Measurements from ENCODE around the gene HTT.

HTT gene

DNA sequence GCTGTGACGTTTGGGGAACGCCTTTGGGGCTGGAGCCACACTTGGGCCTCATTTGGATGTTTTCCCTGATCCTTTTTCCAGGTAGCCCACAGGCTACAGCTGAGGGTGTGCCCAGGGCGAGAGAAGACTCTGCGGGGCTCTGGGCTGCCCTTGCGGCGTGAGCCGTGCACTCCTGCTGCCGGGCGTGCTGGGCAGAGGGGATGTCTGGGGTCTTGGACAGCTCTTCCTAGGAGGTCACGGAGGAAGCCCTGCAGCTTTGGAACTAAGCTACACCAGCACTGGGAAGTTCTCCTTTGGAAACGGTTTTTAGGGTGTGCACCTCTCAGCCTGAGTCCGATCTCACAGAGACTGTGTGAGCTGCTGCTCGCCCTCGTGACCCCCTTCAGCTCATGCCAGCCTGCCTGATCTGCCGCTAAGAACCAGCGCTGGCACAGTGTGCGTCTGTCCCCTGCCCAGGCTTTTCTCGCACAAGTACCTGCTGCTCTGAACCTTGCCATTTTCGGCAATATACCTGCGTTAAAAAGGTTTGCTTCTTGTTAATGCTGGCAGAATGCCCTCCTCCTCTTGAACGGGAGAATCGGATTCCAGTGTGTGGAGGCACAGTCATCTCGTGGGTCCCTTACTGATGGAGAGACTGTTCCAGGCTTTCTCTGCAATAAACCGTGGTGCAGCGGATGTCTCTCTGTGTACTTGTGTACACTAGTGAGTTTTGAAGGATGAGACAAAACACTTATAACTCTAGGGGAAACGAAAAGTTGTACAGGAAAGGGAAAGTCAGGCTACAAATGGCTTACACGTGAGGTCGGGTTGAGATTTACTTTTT lies 188.8 kb downstream of the HTT start:
- DNase-seq (ENCODE audit: low spot score): no peak

DNA sequence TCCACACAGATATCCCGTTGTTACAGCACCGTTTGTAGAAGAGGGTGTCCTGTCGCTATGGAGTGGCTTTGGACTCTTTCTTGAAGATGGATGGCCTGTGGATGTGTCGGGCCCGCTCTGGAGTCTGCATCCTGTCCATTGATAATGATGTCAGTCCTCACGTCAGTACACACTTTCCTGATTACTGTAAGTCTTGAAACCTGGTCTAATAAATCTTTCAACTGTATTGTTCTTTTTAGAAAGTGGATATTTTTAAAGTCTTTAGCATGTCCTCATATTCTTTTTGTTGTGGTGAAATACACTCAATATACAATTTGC lies 189.4 kb downstream of the HTT start:
- no peak for DNase-seq (ENCODE audit: low spot score)

DNA sequence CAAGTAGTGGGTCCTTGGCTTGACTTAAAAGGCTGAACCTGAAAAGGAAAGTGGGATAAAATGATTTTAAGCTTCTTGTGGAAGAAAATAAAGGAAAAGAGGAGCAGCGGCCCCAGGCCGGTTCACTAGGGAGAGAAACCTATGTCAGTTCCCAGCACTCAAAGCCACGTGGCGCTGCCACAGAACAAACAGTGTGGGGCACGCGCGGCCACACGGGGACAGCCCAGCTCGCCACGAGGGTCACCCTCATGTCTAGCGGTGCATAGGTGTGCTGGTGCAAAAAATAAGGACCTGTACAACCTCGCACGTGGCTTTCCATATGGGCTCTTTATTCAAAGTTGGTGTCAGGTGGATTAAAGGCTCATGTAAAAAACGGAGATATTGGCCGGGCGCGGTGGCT lies 191.6 kb downstream of the HTT start:
- no peak for DNase-seq (ENCODE audit: low spot score)

DNA sequence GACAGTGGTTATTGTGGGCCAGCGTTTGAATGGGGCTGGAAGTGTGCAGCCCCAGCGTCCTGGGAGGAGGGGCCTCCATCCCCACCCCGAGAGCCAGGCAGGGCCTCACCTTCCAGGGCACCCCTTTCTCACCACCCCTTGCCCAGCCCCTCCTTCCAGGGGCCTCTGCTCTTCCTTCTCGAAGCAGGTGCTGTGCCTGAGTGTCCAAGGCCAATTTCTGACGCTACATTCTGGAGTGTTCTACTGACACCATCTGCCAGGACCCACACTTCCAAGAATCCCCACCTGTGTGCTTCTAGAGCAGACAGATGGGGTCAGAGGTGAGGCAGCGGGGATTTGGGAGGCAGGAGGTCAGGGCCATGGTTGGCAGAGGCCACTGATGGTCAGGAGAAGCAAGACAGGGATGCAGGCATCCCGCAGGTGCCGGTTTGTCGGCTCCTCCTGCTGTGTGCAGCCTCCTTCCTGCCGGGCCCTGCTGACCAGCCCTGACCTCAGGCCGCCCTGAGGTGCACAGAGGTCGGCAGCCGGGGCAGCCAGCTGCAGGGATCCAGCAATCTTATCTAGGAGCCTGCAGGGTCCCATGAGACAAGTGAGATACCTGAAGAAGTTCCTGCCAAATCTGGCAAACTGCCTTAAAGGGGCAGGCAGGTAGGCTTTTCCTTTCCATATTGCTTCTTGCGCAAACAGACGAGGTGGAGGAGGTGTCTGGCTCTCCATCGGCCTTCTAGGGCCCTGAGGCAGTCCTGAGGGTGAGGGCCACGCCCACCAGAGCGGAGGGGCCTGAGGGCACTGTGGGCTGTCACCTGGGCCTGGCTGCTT lies 193.3 kb downstream of the HTT start:
- DNase-seq (ENCODE audit: low spot score): no peak

DNA sequence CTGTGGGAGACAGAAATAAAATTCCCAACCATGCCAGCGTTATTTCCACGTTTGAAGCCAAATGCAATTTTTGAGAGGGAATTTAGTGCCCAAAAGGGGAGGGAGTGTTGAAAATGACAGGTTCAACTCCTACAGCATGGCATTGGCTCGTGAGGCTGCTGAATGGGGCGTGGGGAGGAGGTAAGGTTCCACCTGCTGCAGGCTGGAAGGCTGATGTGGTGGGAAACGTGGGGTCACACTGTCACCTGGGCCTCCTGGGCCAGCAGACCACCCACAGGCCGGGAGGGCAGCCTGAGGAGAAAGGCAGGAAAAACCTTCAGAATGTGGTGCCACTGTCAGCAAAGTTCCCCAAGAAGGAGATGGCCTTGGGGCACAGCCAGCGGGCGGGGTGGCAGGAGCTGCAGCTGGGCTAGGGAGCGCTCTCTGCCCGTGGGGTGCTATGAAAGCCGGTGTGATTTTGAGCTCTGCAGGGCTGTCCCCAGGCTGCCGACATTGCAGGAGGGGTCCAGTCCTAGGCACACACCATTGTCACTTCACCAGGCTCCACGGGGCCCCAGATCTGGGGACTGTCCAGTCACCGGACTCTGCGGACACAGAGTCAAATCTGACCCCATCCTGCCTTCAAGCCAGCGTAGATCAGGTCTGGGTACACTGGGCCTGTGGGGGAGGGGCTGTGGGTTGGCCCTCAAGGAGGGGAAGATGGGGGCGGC lies 194.1 kb downstream of the HTT start:
- no peak for DNase-seq (ENCODE audit: low spot score)

DNA sequence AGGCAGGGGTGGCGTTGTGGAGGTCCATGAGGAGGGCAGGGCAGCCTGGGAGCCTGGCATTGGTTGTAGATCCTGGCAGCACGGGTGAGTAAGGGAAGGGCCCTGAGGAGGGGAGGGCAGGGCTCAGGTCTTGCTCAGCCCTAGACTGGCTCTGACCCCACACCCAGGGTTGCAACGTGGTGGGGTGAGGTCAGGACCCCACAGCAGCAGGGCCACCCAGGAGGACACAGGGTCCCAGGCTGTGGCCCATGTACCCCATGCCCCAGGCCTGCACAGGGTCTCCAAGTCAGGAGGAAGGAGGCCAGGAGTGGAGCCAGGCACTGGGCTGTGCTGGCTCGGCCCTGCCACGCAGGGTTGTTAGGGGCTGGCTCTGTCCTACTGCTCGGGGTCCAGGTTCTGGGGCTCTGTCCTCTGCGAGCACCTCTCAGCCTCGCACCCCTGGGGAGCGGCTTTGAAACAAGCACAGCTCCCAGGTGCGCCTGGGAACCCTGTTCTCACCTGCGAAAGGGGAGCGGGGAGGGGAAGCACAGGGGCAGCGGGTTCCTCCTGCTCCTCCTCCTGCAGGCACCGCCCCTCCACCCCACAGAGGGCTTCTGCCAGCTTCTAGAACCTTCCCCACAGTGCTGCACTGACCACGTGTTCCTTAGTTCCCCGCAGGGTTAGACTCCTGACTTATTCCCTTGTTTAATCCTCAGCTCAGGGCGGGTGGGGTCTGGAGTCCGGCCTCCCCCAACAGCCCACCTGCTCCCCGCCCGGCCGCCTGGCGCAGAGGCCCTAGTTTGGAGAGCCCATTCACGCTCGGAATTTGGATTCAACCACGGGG lies 194.8 kb downstream of the HTT start:
- no peak for DNase-seq (ENCODE audit: low spot score)

DNA sequence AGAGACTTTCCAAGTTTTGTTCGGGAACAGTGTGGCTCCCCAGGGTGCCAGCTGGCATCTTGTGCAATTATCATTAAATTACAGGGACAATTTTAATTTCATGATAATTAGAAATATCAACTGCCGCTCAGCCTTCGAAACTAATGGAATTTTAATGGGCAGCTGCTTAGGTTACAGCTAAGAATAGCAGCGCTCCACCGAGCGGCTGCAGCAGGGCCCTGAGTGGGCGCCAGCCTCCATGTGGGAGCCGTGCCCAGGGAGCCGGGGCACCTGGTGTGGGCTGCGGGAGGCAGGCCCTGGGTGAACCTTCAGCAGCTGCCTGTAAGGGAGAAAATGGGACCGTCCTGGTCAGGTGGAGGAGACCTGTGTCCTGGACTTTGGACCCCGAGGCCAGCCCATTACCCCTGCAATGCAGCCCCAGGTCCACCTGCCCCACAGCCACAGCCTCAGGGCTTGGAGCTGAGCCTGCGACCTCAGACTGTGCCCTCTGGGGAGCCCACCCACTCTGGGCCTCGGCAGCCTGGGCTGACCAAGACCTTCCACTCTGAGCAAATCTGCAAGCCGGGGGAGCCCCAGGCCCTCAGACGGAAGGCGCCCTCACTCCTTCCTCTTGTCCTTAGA lies 195.6 kb downstream of the HTT start:
- no peak for DNase-seq (ENCODE audit: low spot score)

DNA sequence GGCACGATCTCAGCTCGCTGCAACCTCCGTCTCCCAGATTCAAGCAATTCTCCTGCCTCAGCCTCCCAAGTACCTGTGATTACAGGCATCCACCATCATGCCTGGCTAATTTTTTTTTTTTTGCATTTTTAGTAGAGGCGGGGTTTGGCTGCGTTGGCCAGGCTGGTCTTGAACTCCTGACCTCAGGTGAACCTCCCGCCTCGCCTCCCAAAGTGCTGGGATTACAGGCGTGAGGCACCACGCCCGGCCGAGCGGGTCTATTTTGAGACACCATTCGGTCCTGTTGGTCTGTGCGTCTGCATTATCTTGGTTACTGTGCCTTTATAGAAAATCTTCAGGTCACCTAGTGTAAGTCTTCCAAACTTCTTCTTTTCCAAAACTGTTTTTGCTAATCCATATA lies 196.7 kb downstream of the HTT start:
- no peak for DNase-seq (ENCODE audit: low spot score)

DNA sequence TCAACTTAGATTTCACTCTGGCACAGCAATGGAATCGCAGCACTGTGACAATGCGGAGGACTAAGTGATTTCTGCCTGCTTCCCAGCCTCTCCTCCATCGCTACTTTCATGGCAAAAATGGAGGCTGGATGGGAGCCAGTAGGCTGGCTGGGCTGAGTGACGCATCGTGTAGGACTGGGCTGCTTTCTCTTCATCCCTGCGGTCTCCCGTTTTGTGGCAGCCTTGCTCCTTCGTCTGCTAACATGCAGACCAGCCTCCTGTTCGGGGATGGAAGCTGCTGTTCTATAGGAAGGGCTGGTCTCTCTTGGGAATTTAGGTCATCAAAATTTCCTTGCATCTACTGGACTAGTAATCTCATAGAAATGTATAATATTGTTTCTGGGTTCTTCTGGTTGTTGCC lies 202.5 kb downstream of the HTT start:
- DNase-seq (ENCODE audit: low spot score): peak; percentile 63

DNA sequence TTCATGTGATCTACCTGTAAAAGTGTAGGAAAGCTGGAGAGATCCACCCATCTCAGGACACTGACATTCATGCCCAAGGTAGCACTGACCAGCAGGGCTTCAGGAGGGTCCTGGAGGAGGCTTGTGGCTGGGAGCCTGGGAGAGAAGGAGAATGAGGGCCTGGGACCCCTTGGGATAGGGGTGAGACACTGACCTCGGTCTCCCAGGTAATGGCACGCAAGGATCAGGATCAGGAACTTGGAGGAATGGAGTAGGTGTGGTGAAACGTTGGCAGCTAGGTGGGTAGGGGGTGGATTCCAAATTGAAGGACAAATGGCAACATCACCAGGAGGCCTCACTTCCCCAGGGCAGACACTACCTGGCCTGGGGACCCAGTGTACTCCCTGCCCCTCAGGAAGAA lies 206.0 kb downstream of the HTT start:
- DNase-seq (ENCODE audit: low spot score): no peak

DNA sequence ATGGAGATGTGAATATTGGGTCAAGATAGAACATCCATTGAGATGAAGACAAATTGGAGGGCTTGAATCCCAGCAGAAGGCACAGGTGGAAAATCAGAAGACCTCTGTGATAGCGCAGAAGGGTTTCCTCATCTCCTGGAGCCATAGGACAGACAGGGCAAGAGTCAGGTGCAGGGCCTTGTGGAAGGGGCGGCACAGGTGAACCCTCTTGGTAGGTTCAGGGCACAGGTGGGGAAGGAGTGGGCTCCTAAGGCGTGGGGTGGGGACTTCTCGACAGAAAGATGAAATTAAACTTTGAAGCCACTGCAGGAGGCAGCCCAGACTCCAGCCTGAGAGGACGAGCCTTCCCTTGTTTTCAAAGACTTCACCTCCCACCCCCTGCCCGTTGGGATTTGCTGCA lies 209.0 kb downstream of the HTT start:
- no peak for DNase-seq (ENCODE audit: low spot score)

DNA sequence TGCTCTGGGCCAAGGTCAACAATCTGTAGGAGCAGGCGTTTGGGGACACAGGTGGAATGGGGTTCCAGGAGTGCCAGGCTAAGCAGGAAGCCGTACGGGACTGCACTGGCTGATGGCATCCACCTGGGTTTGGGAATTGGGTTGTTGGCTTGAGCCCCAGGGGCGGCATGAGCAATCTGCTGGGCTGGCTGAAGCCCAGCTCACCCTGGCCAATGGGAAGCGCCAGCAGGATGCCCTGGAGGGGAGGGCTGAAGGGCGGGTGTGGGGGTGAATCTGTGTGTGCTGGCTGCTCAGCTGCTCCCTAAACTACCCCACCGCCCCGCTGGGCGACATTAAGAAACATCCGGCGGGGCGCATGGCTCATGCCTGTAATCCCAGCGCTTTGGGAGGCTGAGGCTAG lies 209.4 kb downstream of the HTT start:
- no peak for DNase-seq (ENCODE audit: low spot score)

DNA sequence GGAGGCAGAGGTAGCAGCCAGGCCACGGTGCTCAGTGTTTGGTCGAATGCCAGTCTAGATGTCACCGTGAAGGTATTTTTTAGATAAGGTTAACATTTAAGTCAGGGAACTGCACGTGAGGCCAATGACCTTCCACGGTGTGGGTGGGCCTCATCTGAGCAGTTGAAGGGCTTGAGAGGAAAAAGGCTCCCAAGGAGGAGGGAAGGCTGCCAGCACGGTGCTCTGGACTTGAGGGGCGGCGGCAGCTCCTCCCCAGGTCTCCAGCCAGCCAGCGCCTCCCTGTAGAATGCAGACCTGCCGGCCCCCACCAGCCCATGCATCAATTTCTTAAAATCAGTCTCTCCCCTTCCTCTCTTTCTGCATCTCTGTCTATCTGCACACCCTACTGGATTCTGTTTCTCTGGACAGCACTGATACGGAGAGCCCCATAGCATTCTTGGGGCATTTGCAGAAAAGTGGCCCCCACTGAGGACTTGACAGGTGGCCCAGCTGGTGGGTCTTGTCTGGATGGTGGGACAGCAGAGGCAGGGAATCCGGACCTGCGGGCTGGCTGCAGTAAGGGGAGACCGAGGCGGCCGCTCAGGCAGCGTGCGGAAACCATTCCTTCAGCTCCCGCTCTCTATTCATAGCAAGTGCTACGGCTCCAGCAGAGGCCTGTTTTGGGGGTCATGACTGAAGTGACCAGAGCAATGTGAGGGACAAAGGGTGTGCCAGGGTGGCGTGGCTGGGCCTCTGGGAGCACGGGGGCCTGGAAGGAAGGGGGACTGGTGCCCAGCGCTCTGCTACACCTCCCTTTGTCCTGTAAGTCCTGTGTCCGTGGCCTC lies 210.5 kb downstream of the HTT start:
- no peak for DNase-seq (ENCODE audit: low spot score)

DNA sequence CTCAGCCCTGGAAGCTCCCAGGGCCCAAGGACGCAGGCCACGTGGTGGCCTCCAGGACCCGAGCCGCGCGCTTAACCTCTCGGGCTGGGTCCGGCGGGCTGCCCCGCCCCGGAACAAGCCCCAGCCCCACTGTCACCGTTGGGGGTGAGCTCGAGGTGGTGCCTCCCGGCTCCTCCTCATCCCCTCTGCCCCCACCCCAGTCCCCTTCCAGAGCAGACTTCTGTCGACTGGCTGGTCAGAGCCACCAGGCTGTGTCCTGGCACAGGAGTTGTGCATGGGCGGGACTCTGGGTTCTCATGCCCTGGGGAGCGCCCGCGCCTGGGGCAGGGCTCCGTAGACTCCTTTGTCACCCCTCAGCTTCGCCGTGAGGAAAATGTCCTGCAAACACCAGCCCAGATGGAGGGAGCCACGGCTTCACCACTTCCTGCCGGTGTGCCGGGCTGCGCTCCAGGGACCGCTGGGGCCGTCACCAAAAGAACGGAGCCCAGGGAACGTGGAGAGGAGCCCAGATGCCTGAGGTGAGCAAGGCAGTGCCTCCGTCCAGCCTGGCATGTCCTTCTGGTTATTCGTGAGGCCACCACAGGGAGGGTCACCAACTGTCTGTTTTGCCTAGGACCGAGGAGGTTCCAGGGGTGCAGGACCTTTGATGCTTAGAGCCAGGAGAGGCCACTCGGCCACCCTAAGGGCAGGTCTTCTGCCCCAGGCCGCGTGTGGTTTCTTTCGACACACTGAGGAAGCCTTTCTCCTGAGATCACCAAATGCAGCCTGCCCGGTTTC lies 211.3 kb downstream of the HTT start:
- DNase-seq (ENCODE audit: low spot score): peak; percentile 87

DNA sequence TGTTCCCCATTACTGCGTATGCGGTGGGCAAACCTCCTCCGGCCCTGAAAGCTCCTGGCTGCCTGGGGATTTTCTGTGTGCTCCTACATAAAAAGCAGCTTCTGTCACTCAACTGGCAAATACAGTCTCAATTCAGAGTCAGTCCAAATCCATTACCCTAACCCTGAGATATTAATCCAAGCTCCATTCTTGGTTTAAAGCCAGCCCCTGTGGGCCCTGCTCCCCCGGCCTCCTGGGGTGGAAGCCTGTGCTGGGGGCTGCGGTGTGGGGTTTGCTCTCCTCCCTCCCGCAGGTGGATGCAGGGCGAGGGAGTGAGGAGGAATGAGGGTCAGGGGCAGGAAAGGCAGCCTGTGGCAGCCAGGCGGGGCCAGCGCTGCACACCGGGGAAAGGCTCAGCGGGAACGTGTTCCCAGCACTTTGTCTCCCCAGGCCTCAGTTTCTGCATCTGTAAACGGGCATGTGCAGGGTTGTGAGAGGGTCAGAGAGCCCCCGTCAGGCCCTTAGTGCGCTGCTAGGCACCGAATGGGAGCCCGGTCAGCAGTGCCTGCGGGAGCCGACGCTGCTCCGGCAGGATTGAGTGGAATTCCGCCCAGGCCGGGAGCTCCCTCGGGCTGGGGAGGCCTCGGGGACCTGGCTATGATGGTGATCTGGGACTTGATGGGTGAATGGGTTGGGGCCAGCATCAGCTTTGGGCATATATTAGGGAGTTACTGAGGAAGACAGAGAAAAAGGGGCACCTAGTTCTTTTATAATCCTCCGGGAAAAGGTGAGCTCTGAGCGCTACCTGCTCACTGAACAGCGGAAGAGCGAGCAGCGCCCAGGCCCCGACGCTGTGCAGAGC lies 212.1 kb downstream of the HTT start:
- no peak for DNase-seq (ENCODE audit: low spot score)

DNA sequence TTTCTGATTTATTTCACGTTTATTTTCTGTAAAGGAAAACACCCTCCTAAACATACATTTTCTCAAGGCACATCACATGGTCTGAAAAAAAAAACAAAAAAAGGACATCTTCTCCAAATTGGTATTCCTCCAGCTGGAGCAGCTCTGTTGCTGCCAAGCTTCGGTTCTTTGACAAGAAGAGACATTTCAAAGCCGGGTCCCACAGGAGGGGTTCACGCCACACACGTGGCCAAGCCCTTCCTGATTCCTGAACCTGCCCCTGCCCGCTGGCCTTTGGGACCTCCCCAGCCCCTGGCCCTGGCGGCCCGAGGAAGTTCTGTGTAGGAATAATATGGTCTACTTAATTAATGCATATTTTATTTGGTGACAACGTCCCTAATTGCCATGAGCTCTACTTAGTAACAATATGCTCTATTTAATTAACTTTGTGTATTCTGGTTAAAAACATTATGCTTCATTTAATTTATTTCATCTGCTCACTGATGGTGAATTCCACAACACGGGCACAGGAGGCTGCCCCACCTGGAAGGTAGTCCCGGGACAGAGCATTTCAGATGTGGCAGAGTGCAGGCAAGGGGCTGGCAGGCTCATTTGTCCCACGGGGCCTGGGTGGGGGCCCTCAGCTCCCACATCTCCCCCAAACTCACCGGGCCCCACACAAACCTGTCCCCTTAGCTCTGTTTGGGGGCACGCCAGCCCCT lies 212.9 kb downstream of the HTT start:
- no peak for DNase-seq (ENCODE audit: low spot score)

DNA sequence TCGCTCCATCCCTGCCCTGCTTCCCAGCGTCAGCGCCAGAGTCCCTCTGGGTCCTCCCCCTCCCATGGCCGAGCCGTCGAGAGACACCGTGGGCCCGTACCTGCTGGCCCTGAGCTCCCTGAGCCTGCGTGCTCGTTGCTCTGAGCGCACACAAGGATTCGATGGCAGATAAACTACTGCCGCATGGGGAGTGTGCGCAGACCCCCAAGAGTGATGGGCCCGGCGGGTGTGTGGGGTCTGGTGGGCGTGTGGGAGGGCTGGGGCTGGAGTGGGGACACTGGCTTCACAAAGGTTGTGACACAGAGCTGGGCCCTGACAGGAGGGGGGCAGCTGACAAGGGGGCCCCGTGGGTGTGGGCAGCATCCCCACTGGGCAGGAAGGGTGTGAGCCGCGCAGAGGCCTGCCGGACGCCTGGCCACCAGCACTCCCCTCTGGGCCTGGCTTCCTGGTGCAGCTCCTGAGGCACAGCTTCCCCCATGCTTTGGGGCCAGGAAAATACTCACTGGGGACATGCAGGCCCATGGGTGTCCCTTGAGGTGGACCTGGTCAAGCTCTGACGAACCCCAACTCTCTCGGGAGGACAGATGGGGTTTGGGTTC lies 213.6 kb downstream of the HTT start:
- DNase-seq (ENCODE audit: low spot score): no peak

DNA sequence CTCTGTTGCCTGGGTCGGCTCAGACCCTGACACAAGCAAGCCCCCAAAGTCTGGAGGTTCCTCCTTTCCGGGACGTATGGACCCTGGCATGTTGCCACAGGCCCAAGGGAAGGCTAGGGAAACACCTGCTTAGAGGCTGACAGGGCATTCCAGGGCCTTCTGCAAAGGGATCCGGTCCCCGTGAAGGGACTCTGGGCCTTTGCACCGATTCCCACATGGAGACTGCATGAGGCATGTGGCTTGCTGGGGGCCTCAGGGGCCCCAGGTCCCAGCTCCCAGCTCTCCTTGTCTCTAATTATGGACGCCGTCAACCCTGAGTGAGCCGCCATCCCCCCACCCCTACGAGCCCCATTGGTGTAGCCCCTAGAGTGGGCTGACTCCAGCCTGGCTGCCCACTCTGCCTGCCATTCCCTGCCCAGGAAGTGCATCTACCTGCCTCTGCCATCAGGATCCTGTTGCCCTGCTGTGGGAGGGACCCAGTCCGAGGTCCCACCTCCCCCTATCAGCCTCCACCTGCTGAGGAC lies 214.2 kb downstream of the HTT start:
- no peak for DNase-seq (ENCODE audit: low spot score)
